ENCODE measurements around the gene CEACAM21. TPM values are rescaled to one million over a fixed set of nuclear protein-coding genes. Genes with fewer than 3 reads are reported as not detected.
A peak's percentile ranks its signal among the peaks of the same experiment; 100 is the strongest.

CEACAM21 gene
- polyA plus RNA-seq, 3 donors: 2.1 to 6.4 (median 4.1) TPM

DNA sequence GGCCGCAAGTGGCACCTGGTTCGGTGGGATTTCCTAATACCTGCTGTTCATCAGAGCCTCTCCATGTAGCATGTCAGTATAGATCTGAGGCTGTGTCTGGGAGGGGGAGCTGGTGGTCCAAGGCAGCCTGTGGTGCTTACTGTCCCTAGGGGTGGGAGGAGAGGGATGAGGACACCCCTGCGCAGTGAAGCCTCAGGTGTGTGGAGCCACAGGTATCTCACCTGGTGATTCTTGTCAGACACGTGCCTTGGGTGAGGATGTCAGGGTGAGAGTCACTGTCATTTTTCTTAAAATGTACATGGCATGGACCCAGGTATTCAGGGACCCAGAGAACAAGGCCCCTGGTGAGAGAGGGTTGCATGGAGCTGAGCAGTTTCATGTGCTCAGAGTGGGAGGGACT is 39.2 kb downstream of the CEACAM21 start:
- Histone ChIP-seq H3K79me2 (ENCODE audit: insufficient read depth, low read length) (peaks cover 7% of the 10 kb centered on the region), H3K36me3 (replicated peaks in 1 of 2; ENCODE audit: control insufficient read depth in 1 of 2, insufficient read depth in 2 of 2, low read length in 2 of 2) (peaks cover 2 to 5% of the 10 kb centered on the region in 2 donors), H3K4me2 (replicated peaks; ENCODE audit: extremely low read depth, low read length, poor library complexity, severe bottlenecking) (no peak overlapping the region), H3K27ac (ENCODE audit: low read depth in 1 of 2, low read length in 2 of 2) (no peak overlapping the region), H3K4me1 (ENCODE audit: control insufficient read depth in 1 of 2, insufficient read depth in 2 of 2, low read length in 2 of 2) (peaks cover 65 to 76% of the 10 kb centered on the region in 2 donors), H3K27me3 (ENCODE audit: control insufficient read depth in 2 of 2, insufficient read depth in 2 of 2, low read length in 2 of 2) (no peaks in the 10 kb centered on the region), H3K4me3 (replicated peaks in 1 of 3; ENCODE audit: low read depth in 2 of 3, low read length in 3 of 3) (no peak overlapping the region), H2AFZ (ENCODE audit: insufficient read depth, low read depth, low read length, poor library complexity, severe bottlenecking) (no peak overlapping the region), H3K9ac (ENCODE audit: insufficient read depth, low read length, poor library complexity, severe bottlenecking) (no peak overlapping the region), H4K20me1 (ENCODE audit: insufficient read depth, low read length) (peaks cover 42% of the 10 kb centered on the region), H3K9me3 (replicated peaks in 1 of 2; ENCODE audit: control insufficient read depth in 1 of 2, insufficient read depth in 1 of 2, low read length in 2 of 2) (no peaks in the 10 kb centered on the region)
- Mint-ChIP-seq H3K27me3 (ENCODE audit: low read depth in 3 of 3) (peaks cover 0 to 9% (median under 1%) of the 10 kb centered on the region in 3 donors), H3K4me3 (no peak overlapping the region), H3K9me3 (no peaks in the 10 kb centered on the region), H3K4me1 (peaks cover 76% of the 10 kb centered on the region), H3K27ac (peak overlapping the region in 3 of 7 donors; percentile 36 to 74 (median 68)), H3K36me3 (peaks cover 18 to 21% of the 10 kb centered on the region in 2 donors)
- WGBS (ENCODE audit: insufficient coverage): 97% methylated on average over 4 of the region's 4 CpGs
- no peak for DNase-seq
- TF ChIP-seq, protein P1, sequence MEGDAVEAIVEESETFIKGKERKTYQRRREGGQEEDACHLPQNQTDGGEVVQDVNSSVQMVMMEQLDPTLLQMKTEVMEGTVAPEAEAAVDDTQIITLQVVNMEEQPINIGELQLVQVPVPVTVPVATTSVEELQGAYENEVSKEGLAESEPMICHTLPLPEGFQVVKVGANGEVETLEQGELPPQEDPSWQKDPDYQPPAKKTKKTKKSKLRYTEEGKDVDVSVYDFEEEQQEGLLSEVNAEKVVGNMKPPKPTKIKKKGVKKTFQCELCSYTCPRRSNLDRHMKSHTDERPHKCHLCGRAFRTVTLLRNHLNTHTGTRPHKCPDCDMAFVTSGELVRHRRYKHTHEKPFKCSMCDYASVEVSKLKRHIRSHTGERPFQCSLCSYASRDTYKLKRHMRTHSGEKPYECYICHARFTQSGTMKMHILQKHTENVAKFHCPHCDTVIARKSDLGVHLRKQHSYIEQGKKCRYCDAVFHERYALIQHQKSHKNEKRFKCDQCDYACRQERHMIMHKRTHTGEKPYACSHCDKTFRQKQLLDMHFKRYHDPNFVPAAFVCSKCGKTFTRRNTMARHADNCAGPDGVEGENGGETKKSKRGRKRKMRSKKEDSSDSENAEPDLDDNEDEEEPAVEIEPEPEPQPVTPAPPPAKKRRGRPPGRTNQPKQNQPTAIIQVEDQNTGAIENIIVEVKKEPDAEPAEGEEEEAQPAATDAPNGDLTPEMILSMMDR (IDR thresholded peaks at IDR 0.05): no peak
- intact Hi-C loops (cut with micrococcal nuclease): no loop called here

DNA sequence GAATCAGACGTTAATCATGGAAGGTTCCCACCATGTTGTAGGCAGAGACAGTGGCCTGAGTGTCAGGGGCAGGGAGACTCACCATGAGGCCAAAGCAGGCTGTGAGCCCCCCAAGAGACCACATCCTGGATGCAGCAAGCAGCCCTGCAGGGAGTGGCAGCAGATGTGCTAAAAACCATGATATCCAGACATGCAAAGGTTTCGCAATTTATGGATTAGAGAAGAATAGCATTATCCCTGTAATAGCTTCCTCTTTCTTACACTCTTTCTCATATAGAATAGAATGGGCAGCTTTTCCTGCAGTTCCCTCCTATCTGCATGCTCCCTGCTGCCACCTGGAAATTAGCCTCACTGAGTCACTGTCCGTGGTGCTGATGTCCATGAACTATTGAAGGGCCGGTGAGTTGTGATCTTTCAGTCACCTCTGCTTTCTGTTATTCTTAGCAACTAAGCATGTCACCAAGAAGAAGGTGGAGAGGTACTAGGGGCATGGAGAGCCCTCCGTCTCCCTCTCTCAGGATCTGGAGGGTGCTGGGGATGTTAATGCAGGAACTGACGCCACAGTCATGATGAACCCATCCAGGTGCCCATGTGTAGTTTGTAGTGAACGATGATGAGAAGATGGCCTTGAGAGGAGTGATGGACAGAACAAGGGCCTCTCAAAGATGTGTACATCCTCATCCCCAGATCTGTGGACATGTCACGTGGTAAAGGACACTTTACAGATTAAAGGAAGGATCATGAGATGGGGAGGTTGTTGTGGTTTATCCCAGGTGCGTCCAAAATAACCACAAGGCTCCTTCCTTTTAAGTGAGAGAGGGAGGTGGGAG is 41.0 kb downstream of the CEACAM21 start:
- no peak overlapping the region for H3K4me2 ChIP-seq (replicated peaks; ENCODE audit: extremely low read depth, low read length, poor library complexity, severe bottlenecking)
- peaks cover 83 to 84% of the 10 kb centered on the region in 2 donors for H3K4me1 ChIP-seq (ENCODE audit: control insufficient read depth in 1 of 2, insufficient read depth in 2 of 2, low read length in 2 of 2)
- peaks cover 18 to 28% of the 10 kb centered on the region in 2 donors for H3K36me3 Mint-ChIP-seq
- H3K9me3 Mint-ChIP-seq: no peaks in the 10 kb centered on the region
- peak overlapping the region in 1 of 7 donors; percentile 15 for H3K27ac Mint-ChIP-seq
- H4K20me1 ChIP-seq (ENCODE audit: insufficient read depth, low read length): peaks cover 50% of the 10 kb centered on the region
- intact Hi-C loops (cut with micrococcal nuclease): no loop called here
- H3K27me3 ChIP-seq (ENCODE audit: control insufficient read depth in 2 of 2, insufficient read depth in 2 of 2, low read length in 2 of 2): no peaks in the 10 kb centered on the region
- peak in 2 of 3 donors; percentile 29 to 39 for DNase-seq
- no peak overlapping the region for H3K9ac ChIP-seq (ENCODE audit: insufficient read depth, low read length, poor library complexity, severe bottlenecking)
- no peaks in the 10 kb centered on the region for H3K9me3 ChIP-seq (replicated peaks in 1 of 2; ENCODE audit: control insufficient read depth in 1 of 2, insufficient read depth in 1 of 2, low read length in 2 of 2)
- TF ChIP-seq, protein P1 (IDR thresholded peaks at IDR 0.05): no peak
- peaks cover 23% of the 10 kb centered on the region for H3K79me2 ChIP-seq (ENCODE audit: insufficient read depth, low read length)
- peaks cover 85% of the 10 kb centered on the region for H3K4me1 Mint-ChIP-seq
- no peak overlapping the region for H2AFZ ChIP-seq (ENCODE audit: insufficient read depth, low read depth, low read length, poor library complexity, severe bottlenecking)
- H3K4me3 Mint-ChIP-seq: no peak overlapping the region
- WGBS (ENCODE audit: insufficient coverage): 30% methylated on average over 2 of the region's 9 CpGs
- peaks cover 0 to 6% (median 0%) of the 10 kb centered on the region in 3 donors for H3K27me3 Mint-ChIP-seq (ENCODE audit: low read depth in 3 of 3)
- H3K27ac ChIP-seq (ENCODE audit: low read depth in 1 of 2, low read length in 2 of 2): no peak overlapping the region
- peak overlapping the region in 1 of 3 experiments; percentile 21 for H3K4me3 ChIP-seq (replicated peaks in 1 of 3; ENCODE audit: low read depth in 2 of 3, low read length in 3 of 3)
- H3K36me3 ChIP-seq (replicated peaks in 1 of 2; ENCODE audit: control insufficient read depth in 1 of 2, insufficient read depth in 2 of 2, low read length in 2 of 2): peaks cover 2 to 5% of the 10 kb centered on the region in 2 donors
